HepG2 (cell line): Measurements from ENCODE around the gene TEKT5. TPM values are rescaled to one million over a fixed set of nuclear protein-coding genes. Genes with fewer than 3 reads are reported as not detected.

ENCODE experiments used
- ELF3 ChIP-seq: IDR thresholded peaks from 2 replicates; pipeline ENCODE4 v1.6.1; 2016; ENCODE audit warnings: missing genetic modification reagents, missing compliant biosample characterization
- FOXP1 ChIP-seq, 2 experiments: fragments of 450-650 bp in 1 of 2; IDR thresholded peaks; 2 replicates each; pipeline ENCODE4 v1.6.1; 2017 to 2018; ENCODE audit warnings: antibody characterized with exemption in 1 of 2
- HCFC1 ChIP-seq: fragments of 150-350 bp; IDR thresholded peaks from 2 replicates; pipeline ENCODE4 v1.6.1; 2014; ENCODE audit warnings: low read depth, low read length
- HDAC1 ChIP-seq: sonication (generic); formaldehyde crosslinking; IDR thresholded peaks from 2 replicates; pipeline ENCODE4 v1.5.1; 2020; ENCODE audit warnings: mild to moderate bottlenecking, missing genetic modification reagents
- HNRNPL ChIP-seq: fragments of 200-400 bp; formaldehyde crosslinking; IDR thresholded peaks from 2 replicates; pipeline ENCODE4 v1.6.1; 2017; ENCODE audit warnings: mild to moderate bottlenecking, low read depth, low read length
- JUND ChIP-seq: sonication (generic); formaldehyde crosslinking; IDR thresholded peaks from 2 replicates; pipeline ENCODE4 v1.8.0; 2022; ENCODE audit warnings: mild to moderate bottlenecking, missing genetic modification reagents
- KLF12 ChIP-seq: sonication (generic); formaldehyde crosslinking; IDR thresholded peaks from 2 replicates; pipeline ENCODE4 v1.4.0; 2020; ENCODE audit warnings: missing genetic modification reagents, borderline replicate concordance
- RAD21 ChIP-seq: fragments of 450-650 bp; formaldehyde crosslinking; IDR thresholded peaks from 2 replicates; pipeline ENCODE4 v1.5.0; 2020; ENCODE audit warnings: mild to moderate bottlenecking
- SALL2 ChIP-seq: sonication (generic); formaldehyde crosslinking; IDR thresholded peaks from 2 replicates; pipeline ENCODE4 v1.8.1; 2023; ENCODE audit warnings: mild to moderate bottlenecking, missing genetic modification reagents, inconsistent platforms
- TEAD3 ChIP-seq: optimal IDR thresholded peaks from 2 replicates; pipeline ENCODE3; 2016; ENCODE audit warnings: borderline replicate concordance
- ZNF264 ChIP-seq: sonication (generic); formaldehyde crosslinking; IDR thresholded peaks from 2 replicates; pipeline ENCODE4 v1.4.0; 2020; ENCODE audit warnings: missing genetic modification reagents
- ZNF547 ChIP-seq: sonication (generic); formaldehyde crosslinking; IDR thresholded peaks from 2 replicates; pipeline ENCODE4 v1.5.1; 2020; ENCODE audit warnings: mild to moderate bottlenecking, missing genetic modification reagents
- ZNF558 ChIP-seq: sonication (generic); formaldehyde crosslinking; IDR thresholded peaks from 2 replicates; pipeline ENCODE4 v1.9.0; 2022; ENCODE audit warnings: mild to moderate bottlenecking, missing genetic modification reagents, borderline replicate concordance
- ZNF569 ChIP-seq: sonication (generic); formaldehyde crosslinking; IDR thresholded peaks from 2 replicates; pipeline ENCODE4 v1.5.0; 2020; ENCODE audit warnings: mild to moderate bottlenecking, missing genetic modification reagents, moderate library complexity, borderline replicate concordance
- ZNF674 ChIP-seq: sonication (generic); formaldehyde crosslinking; IDR thresholded peaks from 2 replicates; pipeline ENCODE4 v1.5.0; 2020; ENCODE audit warnings: low read depth, mild to moderate bottlenecking, missing genetic modification reagents
- ZNF749 ChIP-seq: sonication (generic); formaldehyde crosslinking; IDR thresholded peaks from 2 replicates; pipeline ENCODE4 v1.8.0; 2022; ENCODE audit warnings: mild to moderate bottlenecking, missing genetic modification reagents, moderate library complexity, borderline replicate concordance
- ZNF790 ChIP-seq: sonication (generic); formaldehyde crosslinking; IDR thresholded peaks from 2 replicates; pipeline ENCODE4 v1.8.0; 2022; ENCODE audit warnings: missing genetic modification reagents, mild to moderate bottlenecking, borderline replicate concordance
- polyA plus RNA-seq, 8 experiments: library from polyadenylated mRNA; depleted of rRNA in 3 of 8; stranded (reverse) in 7 of 8; unstranded in 1 of 8; fragments of >200 nt; fragmentation: Illumina TruSeq in 4 of 8; extraction: Trizol in 4 of 8; gene quantifications; 2 replicates each; pipeline versions ENCODE4 v1.2.1 to v1.2.3, GENCODE V29; 2011 to 2016; ENCODE audit warnings: low read depth in 4 of 8, missing spikeins in 1 of 8, mixed read lengths in 1 of 8; ENCODE audit not compliant: insufficient read depth in 1 of 8
- total RNA-seq, 5 experiments: library from RNA; depleted of rRNA; stranded (reverse); fragments of >200 nt; fragmentation: Illumina TruSeq; extraction: Trizol; gene quantifications; 2 replicates each; pipeline ENCODE4 v1.2.3, GENCODE V29; 2016; ENCODE audit warnings: low read depth in 1 of 5
- TF ChIP-seq, protein P1 (sequence below): sonication (generic); formaldehyde crosslinking; IDR thresholded peaks from 2 replicates; pipeline ENCODE4 v1.5.0; 2020; ENCODE audit warnings: mild to moderate bottlenecking, low read depth, missing genetic modification reagents, borderline replicate concordance
- TF ChIP-seq, protein P2 (sequence below): sonication (generic); formaldehyde crosslinking; IDR thresholded peaks from one replicate; pipeline ENCODE4 v1.5.1; 2020; ENCODE audit warnings: mild to moderate bottlenecking, missing genetic modification reagents; ENCODE audit errors: not compliant biosample characterization
- TF ChIP-seq, protein P3 (sequence below): IDR thresholded peaks from 2 replicates; pipeline ENCODE4 v1.6.1; 2016; ENCODE audit warnings: mild to moderate bottlenecking, missing biosample characterization, missing genetic modification reagents

Gene TEKT5
- total and polyA plus RNA-seq, 2 of the 13 experiments (the other 11 are each of a cell fraction or from before 2014, with no cell fraction given) = 0.16 TPM; not detected in 1

DNA sequence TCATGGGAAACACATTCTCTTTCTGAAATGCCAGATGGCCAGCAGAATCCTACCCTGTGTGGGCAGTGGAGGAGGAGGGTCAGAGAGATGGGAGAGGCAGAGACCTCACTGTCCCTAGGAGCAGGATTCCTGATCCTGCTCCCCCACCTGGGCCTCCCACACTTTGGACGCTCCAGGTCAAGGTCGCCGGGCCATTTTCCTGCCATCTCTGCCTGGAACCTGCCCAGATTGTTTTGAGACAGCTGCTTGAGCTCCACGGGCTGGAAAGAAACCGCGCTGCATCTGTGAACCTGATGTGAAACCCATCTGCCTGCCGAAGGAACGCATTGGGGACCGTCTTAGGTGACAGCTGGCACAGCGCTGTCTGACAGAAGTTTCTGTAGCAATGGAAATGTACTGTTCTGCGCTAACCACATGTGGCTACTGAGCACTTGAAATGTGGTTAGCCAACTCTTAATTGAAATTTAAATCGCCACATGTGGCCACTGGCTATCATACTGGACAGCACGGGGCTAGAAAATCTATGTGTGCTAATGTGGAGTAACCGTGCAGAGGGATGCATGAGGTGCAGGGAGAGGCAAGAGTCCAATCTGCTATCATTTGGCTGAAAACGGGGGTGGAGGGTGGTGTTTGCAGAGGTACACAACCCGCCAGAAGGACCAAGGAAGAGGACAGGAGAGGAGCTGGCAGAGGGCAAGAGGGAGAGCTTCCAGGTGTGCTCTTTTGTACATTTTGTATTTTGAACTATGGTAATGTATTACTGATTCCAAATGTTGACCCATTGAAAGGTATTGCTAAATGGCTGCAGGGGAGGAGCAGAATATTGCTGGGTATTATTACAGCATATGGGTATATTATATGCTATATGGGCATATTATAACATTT lies 33.5 kb upstream of the TEKT5 start (continued):
- TF ChIP-seq ELF3 (CRISPR knock-in tag) (peak; percentile 76), ZNF674 (no peak), FOXP1 (IDR thresholded peaks at IDR 0.05) (no peak), FOXP1 (CRISPR knock-in tag; IDR thresholded peaks at IDR 0.05) (peak; percentile 55; the same call in 1 of the 2 replicates), ZNF264 (CRISPR knock-in tag) (0 out of 2 replicates have a peak, but pooled peaks have one; percentile 49), HNRNPL (no peak), ZNF547 (CRISPR knock-in tag) (no peak), ZNF790 (CRISPR knock-in tag) (no peak), SALL2 (CRISPR knock-in tag) (no peak), JUND (CRISPR knock-in tag) (no peak), ZNF569 (CRISPR knock-in tag) (no peak), TEAD3 (CRISPR knock-in tag) (peak; percentile 83), RAD21 (CRISPR knock-in tag) (peak; percentile 66), KLF12 (CRISPR knock-in tag) (no peak), HCFC1 (no peak), HDAC1 (CRISPR knock-in tag) (peak; percentile 91), ZNF749 (CRISPR knock-in tag) (no peak), ZNF558 (CRISPR knock-in tag) (no peak)
- TF ChIP-seq, protein P1, sequence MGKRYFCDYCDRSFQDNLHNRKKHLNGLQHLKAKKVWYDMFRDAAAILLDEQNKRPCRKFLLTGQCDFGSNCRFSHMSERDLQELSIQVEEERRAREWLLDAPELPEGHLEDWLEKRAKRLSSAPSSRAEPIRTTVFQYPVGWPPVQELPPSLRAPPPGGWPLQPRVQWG = no peak
- TF ChIP-seq, protein P2, sequence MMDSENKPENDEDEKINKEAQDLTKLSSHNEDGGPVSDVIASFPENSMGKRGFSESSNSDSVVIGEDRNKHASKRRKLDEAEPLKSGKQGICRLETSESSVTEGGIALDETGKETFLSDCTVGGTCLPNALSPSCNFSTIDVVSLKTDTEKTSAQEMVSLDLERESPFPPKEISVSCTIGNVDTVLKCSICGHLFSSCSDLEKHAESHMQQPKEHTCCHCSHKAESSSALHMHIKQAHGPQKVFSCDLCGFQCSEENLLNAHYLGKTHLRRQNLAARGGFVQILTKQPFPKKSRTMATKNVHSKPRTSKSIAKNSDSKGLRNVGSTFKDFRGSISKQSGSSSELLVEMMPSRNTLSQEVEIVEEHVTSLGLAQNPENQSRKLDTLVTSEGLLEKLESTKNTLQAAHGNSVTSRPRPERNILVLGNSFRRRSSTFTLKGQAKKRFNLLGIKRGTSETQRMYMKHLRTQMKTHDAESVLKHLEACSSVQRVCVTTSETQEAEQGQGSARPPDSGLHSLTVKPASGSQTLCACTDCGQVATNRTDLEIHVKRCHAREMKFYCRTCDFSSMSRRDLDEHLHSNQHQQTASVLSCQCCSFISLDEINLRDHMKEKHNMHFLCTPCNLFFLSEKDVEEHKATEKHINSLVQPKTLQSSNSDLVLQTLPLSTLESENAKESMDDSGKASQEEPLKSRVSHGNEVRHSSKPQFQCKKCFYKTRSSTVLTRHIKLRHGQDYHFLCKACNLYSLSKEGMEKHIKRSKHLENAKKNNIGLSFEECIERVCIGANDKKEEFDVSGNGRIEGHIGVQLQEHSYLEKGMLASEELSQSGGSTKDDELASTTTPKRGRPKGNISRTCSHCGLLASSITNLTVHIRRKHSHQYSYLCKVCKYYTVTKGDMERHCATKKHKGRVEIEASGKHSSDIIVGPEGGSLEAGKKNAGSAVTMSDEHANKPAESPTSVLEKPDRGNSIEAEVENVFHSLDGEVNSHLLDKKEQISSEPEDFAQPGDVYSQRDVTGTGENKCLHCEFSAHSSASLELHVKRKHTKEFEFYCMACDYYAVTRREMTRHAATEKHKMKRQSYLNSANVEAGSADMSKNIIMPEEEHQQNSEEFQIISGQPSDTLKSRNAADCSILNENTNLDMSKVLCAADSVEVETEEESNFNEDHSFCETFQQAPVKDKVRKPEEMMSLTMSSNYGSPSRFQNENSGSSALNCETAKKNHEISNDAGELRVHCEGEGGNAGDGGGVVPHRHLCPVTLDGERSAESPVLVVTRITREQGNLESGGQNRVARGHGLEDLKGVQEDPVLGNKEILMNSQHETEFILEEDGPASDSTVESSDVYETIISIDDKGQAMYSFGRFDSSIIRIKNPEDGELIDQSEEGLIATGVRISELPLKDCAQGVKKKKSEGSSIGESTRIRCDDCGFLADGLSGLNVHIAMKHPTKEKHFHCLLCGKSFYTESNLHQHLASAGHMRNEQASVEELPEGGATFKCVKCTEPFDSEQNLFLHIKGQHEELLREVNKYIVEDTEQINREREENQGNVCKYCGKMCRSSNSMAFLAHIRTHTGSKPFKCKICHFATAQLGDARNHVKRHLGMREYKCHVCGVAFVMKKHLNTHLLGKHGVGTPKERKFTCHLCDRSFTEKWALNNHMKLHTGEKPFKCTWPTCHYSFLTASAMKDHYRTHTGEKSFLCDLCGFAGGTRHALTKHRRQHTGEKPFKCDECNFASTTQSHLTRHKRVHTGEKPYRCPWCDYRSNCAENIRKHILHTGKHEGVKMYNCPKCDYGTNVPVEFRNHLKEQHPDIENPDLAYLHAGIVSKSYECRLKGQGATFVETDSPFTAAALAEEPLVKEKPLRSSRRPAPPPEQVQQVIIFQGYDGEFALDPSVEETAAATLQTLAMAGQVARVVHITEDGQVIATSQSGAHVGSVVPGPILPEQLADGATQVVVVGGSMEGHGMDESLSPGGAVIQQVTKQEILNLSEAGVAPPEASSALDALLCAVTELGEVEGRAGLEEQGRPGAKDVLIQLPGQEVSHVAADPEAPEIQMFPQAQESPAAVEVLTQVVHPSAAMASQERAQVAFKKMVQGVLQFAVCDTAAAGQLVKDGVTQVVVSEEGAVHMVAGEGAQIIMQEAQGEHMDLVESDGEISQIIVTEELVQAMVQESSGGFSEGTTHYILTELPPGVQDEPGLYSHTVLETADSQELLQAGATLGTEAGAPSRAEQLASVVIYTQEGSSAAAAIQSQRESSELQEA (CRISPR knock-in tag) = peak; percentile 24
- TF ChIP-seq, protein P3, sequence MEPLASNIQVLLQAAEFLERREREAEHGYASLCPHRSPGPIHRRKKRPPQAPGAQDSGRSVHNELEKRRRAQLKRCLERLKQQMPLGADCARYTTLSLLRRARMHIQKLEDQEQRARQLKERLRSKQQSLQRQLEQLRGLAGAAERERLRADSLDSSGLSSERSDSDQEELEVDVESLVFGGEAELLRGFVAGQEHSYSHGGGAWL = 0 out of 2 replicates have a peak, but pooled peaks have one; percentile 17
